Activated naive CD4-positive, alpha-beta T cell treated with anti-CD3 and anti-CD28 coated beads, Interleukin-2, amount 10 ng/mL, durations not matched to agents 7 days and 5 days (primary cell): ENCODE data around the gene TMC8.
A peak's percentile ranks its signal among the peaks of the same experiment; 100 is the strongest.

Experiments
- CTCF ChIA-PET: fragments of 350-600 bp; sonication (Branson Sonifier 250); formaldehyde crosslinking; loops from one replicate; lab custom pipeline; 2021; ENCODE audit warnings: antibody characterized with exemption; lab: Charles Lee
- DNase-seq: peaks from one replicate; pipeline ENCODE4 v3.0.0-alpha.2; 2020
- H3K27ac Mint-ChIP-seq: one replicate; pipeline ENCODE4 v1.8.0; 2021; ENCODE audit warnings: mild to moderate bottlenecking, moderate library complexity, mixed read lengths
- H3K27me3 Mint-ChIP-seq: one replicate; pipeline ENCODE4 v1.8.0; 2021; ENCODE audit warnings: mild to moderate bottlenecking, mixed read lengths
- H3K36me3 Mint-ChIP-seq: one replicate; pipeline ENCODE4 v1.8.0; 2021; ENCODE audit warnings: mixed read lengths
- H3K4me1 Mint-ChIP-seq: one replicate; pipeline ENCODE4 v1.8.0; 2021; ENCODE audit warnings: mixed read lengths
- H3K4me3 Mint-ChIP-seq: one replicate; pipeline ENCODE4 v1.8.0; 2021; ENCODE audit warnings: mild to moderate bottlenecking, moderate library complexity, mixed read lengths
- H3K9me3 Mint-ChIP-seq: one replicate; pipeline ENCODE4 v1.8.0; 2021; ENCODE audit warnings: mixed read lengths

Gene TMC8

GRCh38 chr17:78140169-78141051 is 9.8 kb downstream of the TMC8 start:
- peak; percentile 98 for DNase-seq
- CTCF ChIA-PET, result interaction anchor here (0.6 to 7.9 kb wide), 6 partner anchors 12 to 224 kb away, joined by 3 to 113 read pairs (median 4); no protein-coding TSS in a partner anchor
- peaks cover 72% of the 10 kb centered on the region for H3K4me1 Mint-ChIP-seq
- H3K36me3 Mint-ChIP-seq, result peaks cover 46% of the 10 kb centered on the region
- H3K27ac Mint-ChIP-seq, result peak overlapping the region; percentile 88
- no peak overlapping the region for H3K4me3 Mint-ChIP-seq
- no peaks in the 10 kb centered on the region for H3K9me3 Mint-ChIP-seq
- no peaks in the 10 kb centered on the region for H3K27me3 Mint-ChIP-seq

GRCh38 chr17:78141437-78142118 is 11.0 kb downstream of the TMC8 start:
- Mint-ChIP-seq H3K9me3 (no peaks in the 10 kb centered on the region), H3K27ac (peak overlapping the region; percentile 55), H3K27me3 (peaks cover 4% of the 10 kb centered on the region), H3K4me1 (peaks cover 60% of the 10 kb centered on the region), H3K36me3 (peaks cover 34% of the 10 kb centered on the region), H3K4me3 (no peak overlapping the region)
- CTCF ChIA-PET, result interaction anchor here (1.5 to 1.8 kb wide), 3 partner anchors 20 to 57 kb away, joined by 3 to 8 read pairs (median 6); no protein-coding TSS in a partner anchor
- DNase-seq, result no peak

- Mint-ChIP-seq H3K4me3 (no peak overlapping the region), H3K27me3 (peaks cover 4% of the 10 kb centered on the region), H3K27ac (peak overlapping the region; percentile 38), H3K36me3 (peaks cover 27% of the 10 kb centered on the region), H3K4me1 (peaks cover 56% of the 10 kb centered on the region), H3K9me3 (no peaks in the 10 kb centered on the region)
- CTCF ChIA-PET, result interaction anchor here (1.5 to 1.8 kb wide), 3 partner anchors 19 to 57 kb away, joined by 3 to 8 read pairs (median 6); no protein-coding TSS in a partner anchor
- DNase-seq, result no peak
Observed at GRCh38 chr17:78142119-78142861, 11.7 kb downstream of the TMC8 start.

GRCh38 chr17:78143214-78144146 is 12.9 kb downstream of the TMC8 start:
- DNase-seq, result no peak
- H3K4me1 Mint-ChIP-seq, result peaks cover 53% of the 10 kb centered on the region

GRCh38 chr17:78144147-78144719 is 13.7 kb downstream of the TMC8 start:
- peaks cover 8% of the 10 kb centered on the region for H3K27me3 Mint-ChIP-seq
- no peaks in the 10 kb centered on the region for H3K9me3 Mint-ChIP-seq
- peak; percentile 26 for DNase-seq
- H3K27ac Mint-ChIP-seq, result no peak overlapping the region
- no peak overlapping the region for H3K4me3 Mint-ChIP-seq
- CTCF ChIA-PET, result interaction anchor here (1.5 kb wide), 1 partner anchor 33 kb away, joined by 3 read pairs; no protein-coding TSS in a partner anchor
- peaks cover 21% of the 10 kb centered on the region for H3K36me3 Mint-ChIP-seq
- H3K4me1 Mint-ChIP-seq, result peaks cover 49% of the 10 kb centered on the region

More at GRCh38 chr17:78143214-78144146, 12.9 kb downstream of the TMC8 start:
- no peak overlapping the region for H3K27ac Mint-ChIP-seq
- H3K36me3 Mint-ChIP-seq, result peaks cover 23% of the 10 kb centered on the region
- peaks cover 5% of the 10 kb centered on the region for H3K27me3 Mint-ChIP-seq
- H3K4me3 Mint-ChIP-seq, result no peak overlapping the region
- CTCF ChIA-PET, result interaction anchor here (1.5 to 1.8 kb wide), 2 partner anchors 32 to 33 kb away, joined by 3 to 6 read pairs; no protein-coding TSS in a partner anchor
- no peaks in the 10 kb centered on the region for H3K9me3 Mint-ChIP-seq

GRCh38 chr17:78144736-78145641 is 14.4 kb downstream of the TMC8 start:
- no peaks in the 10 kb centered on the region for H3K9me3 Mint-ChIP-seq
- H3K27ac Mint-ChIP-seq, result no peak overlapping the region
- peaks cover 11% of the 10 kb centered on the region for H3K27me3 Mint-ChIP-seq
- H3K4me1 Mint-ChIP-seq, result peaks cover 44% of the 10 kb centered on the region
- peaks cover 17% of the 10 kb centered on the region for H3K36me3 Mint-ChIP-seq
- no peak overlapping the region for H3K4me3 Mint-ChIP-seq
- CTCF ChIA-PET, result no interaction called here
- no peak for DNase-seq

GRCh38 chr17:78146471-78146869 is 15.9 kb downstream of the TMC8 start:
- H3K4me1 Mint-ChIP-seq, result peaks cover 34% of the 10 kb centered on the region
- H3K27me3 Mint-ChIP-seq, result peaks cover 18% of the 10 kb centered on the region
- CTCF ChIA-PET, result no interaction called here
- peak overlapping the region; percentile 79 for H3K27ac Mint-ChIP-seq
- H3K9me3 Mint-ChIP-seq, result no peaks in the 10 kb centered on the region
- H3K36me3 Mint-ChIP-seq, result peaks cover 9% of the 10 kb centered on the region
- no peak overlapping the region for H3K4me3 Mint-ChIP-seq
- no peak for DNase-seq

- Mint-ChIP-seq H3K27me3 (peaks cover 18% of the 10 kb centered on the region), H3K9me3 (no peaks in the 10 kb centered on the region), H3K36me3 (peaks cover 8% of the 10 kb centered on the region), H3K4me3 (no peak overlapping the region), H3K27ac (peak overlapping the region; percentile 45), H3K4me1 (peaks cover 32% of the 10 kb centered on the region)
- DNase-seq, result no peak
- CTCF ChIA-PET, result no interaction called here
Observed at GRCh38 chr17:78146881-78147280, 16.3 kb downstream of the TMC8 start.

- Mint-ChIP-seq H3K27me3 (peaks cover 18% of the 10 kb centered on the region), H3K36me3 (peaks cover 4% of the 10 kb centered on the region), H3K4me3 (no peak overlapping the region), H3K4me1 (peaks cover 26% of the 10 kb centered on the region), H3K27ac (peak overlapping the region; percentile 62), H3K9me3 (no peaks in the 10 kb centered on the region)
- CTCF ChIA-PET, result interaction anchor here (0.9 to 1.6 kb wide), 2 partner anchors 26 to 62 kb away, joined by 3 read pairs; no protein-coding TSS in a partner anchor
- no peak for DNase-seq
Observed at GRCh38 chr17:78147315-78147998, 16.9 kb downstream of the TMC8 start.

GRCh38 chr17:78148286-78149016 is 17.9 kb downstream of the TMC8 start:
- Mint-ChIP-seq H3K9me3 (no peaks in the 10 kb centered on the region), H3K4me3 (no peak overlapping the region), H3K4me1 (peaks cover 18% of the 10 kb centered on the region), H3K27ac (no peak overlapping the region), H3K36me3 (no peaks in the 10 kb centered on the region), H3K27me3 (peaks cover 18% of the 10 kb centered on the region)
- DNase-seq, result no peak
- CTCF ChIA-PET, result interaction anchor here (0.9 to 1.6 kb wide), 2 partner anchors 27 to 63 kb away, joined by 3 read pairs; no protein-coding TSS in a partner anchor

GRCh38 chr17:78151514-78152008 is 21.0 kb downstream of the TMC8 start:
- CTCF ChIA-PET, result no interaction called here
- Mint-ChIP-seq H3K27me3 (peaks cover 19% of the 10 kb centered on the region), H3K9me3 (no peaks in the 10 kb centered on the region), H3K4me1 (peaks cover 15% of the 10 kb centered on the region), H3K36me3 (no peaks in the 10 kb centered on the region), H3K27ac (no peak overlapping the region), H3K4me3 (no peak overlapping the region)
- DNase-seq, result no peak
